Measurements from ENCODE around the gene ARHGAP22.

DNA sequence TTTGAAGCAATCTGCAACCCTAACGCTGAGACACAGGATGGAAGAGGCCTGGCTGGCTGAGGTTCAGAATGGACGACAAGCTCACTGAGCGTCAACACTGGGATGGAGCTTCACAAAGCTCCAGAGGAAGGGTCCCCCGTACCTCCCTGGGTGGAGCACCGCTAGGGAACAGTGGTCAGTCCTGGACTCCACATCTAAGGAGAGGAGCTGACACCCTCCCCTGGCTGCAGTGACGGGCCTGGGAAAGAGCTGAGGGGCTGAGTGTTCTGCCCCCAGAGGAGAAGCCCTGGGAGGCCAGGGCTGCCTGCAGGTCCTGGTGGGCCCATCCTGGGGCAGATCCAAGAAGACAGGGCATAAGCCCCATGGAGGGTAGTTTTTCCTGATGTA lies 146.2 kb downstream of the ARHGAP22 start:
- TF ChIP-seq RAD21 (IDR thresholded peaks at IDR 0.05; ENCODE audit: low read depth) (no peak), CTCF (IDR thresholded peaks at IDR 0.05 in 2 of 3, conservative IDR thresholded peaks at IDR 0.05 in 1 of 3; ENCODE audit: borderline replicate concordance in 1 of 3, insufficient read depth in 1 of 3, low read depth in 2 of 3, low read length in 2 of 3) (no peak), EZH2phosphoT487 (IDR thresholded peaks at IDR 0.05; ENCODE audit: borderline replicate concordance) (no peak), ELF1 (IDR thresholded peaks at IDR 0.05; ENCODE audit: borderline replicate concordance, low read depth) (no peak), POLR2AphosphoS5 (IDR thresholded peaks at IDR 0.05; ENCODE audit: low read depth, low read length) (no peak), MAX (IDR thresholded peaks at IDR 0.05) (no peak), SRF (IDR thresholded peaks at IDR 0.05; ENCODE audit: low read depth) (no peak), POLR2A (IDR thresholded peaks at IDR 0.05; ENCODE audit: borderline replicate concordance, extremely low read depth, insufficient read depth, insufficient read length) (no peak), YY1 (IDR thresholded peaks at IDR 0.05; ENCODE audit: extremely low read depth, insufficient replicate concordance, low read depth, low read length) (no peak), JUND (IDR thresholded peaks at IDR 0.05) (no peak), EZH2 (IDR thresholded peaks at IDR 0.05) (no peak)

All from HCT116 (cell line).